ENCODE data around the gene MIEF1.

MIEF1 gene

DNA sequence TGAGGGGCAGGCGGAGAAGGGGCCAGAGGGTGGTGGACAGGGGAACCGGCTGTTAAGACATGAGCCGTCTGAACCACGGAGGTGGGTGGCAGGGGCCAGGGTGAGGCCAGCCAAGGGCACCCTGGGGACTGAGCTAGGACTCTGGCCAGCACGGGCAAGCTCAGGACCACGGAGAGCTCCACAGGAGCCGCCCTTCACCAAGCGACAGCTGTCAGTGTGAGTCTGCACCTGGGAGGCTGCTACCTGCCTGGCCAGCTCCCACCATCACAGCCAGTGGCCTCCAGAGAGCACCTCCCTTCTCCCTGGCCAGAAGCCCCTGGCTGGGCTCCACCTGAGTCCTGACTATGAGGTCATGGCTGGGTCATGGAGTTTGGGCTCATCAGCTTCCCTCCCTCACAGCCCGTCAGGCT, 23.6 kb upstream of the MIEF1 start:
- Histone ChIP-seq H3K27me3 (ENCODE audit: control insufficient read depth in 2 of 2, insufficient read depth in 2 of 2, low read length in 2 of 2) (no peaks in the 10 kb centered on the region), H3K9me3 (ENCODE audit: control insufficient read depth in 2 of 2, low read length in 2 of 2) (no peaks in the 10 kb centered on the region), H3K27ac (ENCODE audit: low read depth in 2 of 2, low read length in 2 of 2) (no peak overlapping the region), H3K4me3 (ENCODE audit: low read length in 2 of 2) (no peak overlapping the region), H3K9ac (ENCODE audit: low read depth in 1 of 2, low read length in 2 of 2) (no peak overlapping the region), H3K4me1 (ENCODE audit: control insufficient read depth in 2 of 2, insufficient read depth in 2 of 2, low read length in 2 of 2) (peaks cover 12 to 16% of the 10 kb centered on the region in 2 donors), H3K36me3 (ENCODE audit: control insufficient read depth in 2 of 2, insufficient read depth in 2 of 2, low read length in 2 of 2) (peaks cover 3 to 4% of the 10 kb centered on the region in 2 donors)

DNA sequence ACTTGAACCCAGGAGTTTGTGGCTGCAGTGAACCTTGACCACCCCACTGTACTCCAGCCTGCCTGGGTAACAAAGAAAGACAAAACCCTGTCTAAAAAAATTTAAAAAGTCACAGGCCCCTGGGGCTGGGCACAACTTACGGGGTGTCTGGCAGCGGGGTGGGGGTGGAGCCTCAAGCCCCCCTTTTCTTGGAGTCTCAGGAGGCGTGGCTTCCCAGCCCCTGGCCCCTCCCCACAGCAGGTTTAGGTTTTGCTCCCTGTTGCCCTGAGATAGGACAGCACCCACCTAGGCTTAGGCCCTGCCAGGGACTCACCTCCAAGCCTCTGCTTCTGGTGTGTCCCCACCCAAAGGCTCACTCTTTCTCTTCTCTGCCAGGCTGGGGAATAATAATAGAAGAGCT, 22.8 kb upstream of the MIEF1 start:
- no peak overlapping the region for H3K4me3 ChIP-seq (ENCODE audit: low read length in 2 of 2)
- H3K27me3 ChIP-seq (ENCODE audit: control insufficient read depth in 2 of 2, insufficient read depth in 2 of 2, low read length in 2 of 2), result no peaks in the 10 kb centered on the region
- H3K9ac ChIP-seq (ENCODE audit: low read depth in 1 of 2, low read length in 2 of 2), result no peak overlapping the region
- peaks cover 7 to 10% of the 10 kb centered on the region in 2 donors for H3K4me1 ChIP-seq (ENCODE audit: control insufficient read depth in 2 of 2, insufficient read depth in 2 of 2, low read length in 2 of 2)
- H3K9me3 ChIP-seq (ENCODE audit: control insufficient read depth in 2 of 2, low read length in 2 of 2), result no peaks in the 10 kb centered on the region
- no peak overlapping the region for H3K27ac ChIP-seq (ENCODE audit: low read depth in 2 of 2, low read length in 2 of 2)
- H3K36me3 ChIP-seq (ENCODE audit: control insufficient read depth in 2 of 2, insufficient read depth in 2 of 2, low read length in 2 of 2), result peaks cover 3 to 4% of the 10 kb centered on the region in 2 donors

DNA sequence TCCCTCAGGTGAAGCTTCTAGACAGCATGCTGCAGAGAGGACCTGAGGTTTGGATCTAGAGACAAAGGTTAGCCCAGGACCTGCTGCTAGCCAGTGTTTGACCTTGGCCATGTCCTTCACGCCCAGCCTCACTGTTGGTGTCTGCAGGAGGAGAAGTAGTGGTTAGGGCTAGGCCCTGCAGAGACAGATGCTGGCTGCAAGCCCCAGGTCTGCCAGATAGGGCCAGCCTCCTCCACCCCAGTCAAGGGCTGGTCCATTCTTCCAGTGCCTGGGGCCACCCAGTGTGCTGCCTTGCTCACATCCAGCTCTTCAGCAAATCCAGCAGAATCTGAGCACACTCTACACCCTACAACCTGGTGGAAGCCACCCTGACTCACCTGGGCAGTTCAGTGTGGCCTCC, 21.5 kb upstream of the MIEF1 start:
- Histone ChIP-seq H3K9ac (ENCODE audit: low read depth in 1 of 2, low read length in 2 of 2) (no peak overlapping the region), H3K27me3 (ENCODE audit: control insufficient read depth in 2 of 2, insufficient read depth in 2 of 2, low read length in 2 of 2) (no peaks in the 10 kb centered on the region), H3K9me3 (ENCODE audit: control insufficient read depth in 2 of 2, low read length in 2 of 2) (no peaks in the 10 kb centered on the region), H3K36me3 (ENCODE audit: control insufficient read depth in 2 of 2, insufficient read depth in 2 of 2, low read length in 2 of 2) (peaks cover 3 to 4% of the 10 kb centered on the region in 2 donors), H3K27ac (ENCODE audit: low read depth in 2 of 2, low read length in 2 of 2) (no peak overlapping the region), H3K4me1 (ENCODE audit: control insufficient read depth in 2 of 2, insufficient read depth in 2 of 2, low read length in 2 of 2) (no peaks in the 10 kb centered on the region), H3K4me3 (ENCODE audit: low read length in 2 of 2) (no peak overlapping the region)

DNA sequence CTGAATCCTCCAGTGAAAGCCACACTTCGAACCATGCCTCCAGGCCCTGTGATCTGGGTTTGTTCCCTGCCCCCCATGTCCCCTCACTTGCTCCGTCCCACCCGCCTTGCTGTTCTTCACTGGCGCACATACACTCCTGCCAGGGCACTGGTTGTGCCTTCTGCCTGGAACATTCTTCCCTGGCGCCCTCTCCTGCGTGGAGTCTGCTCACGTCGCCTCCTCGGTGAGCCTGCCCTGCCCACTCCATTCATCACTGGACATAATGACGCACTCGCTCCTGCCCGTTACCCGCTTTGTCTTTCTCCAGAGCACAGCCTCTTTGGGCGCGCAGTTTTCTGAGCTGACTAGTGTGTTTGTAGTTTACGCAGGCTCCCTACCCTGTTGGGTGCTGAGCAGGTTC, 21.0 kb upstream of the MIEF1 start:
- H3K4me3 ChIP-seq (ENCODE audit: low read length in 2 of 2), result no peak overlapping the region
- no peak overlapping the region for H3K9ac ChIP-seq (ENCODE audit: low read depth in 1 of 2, low read length in 2 of 2)
- H3K27ac ChIP-seq (ENCODE audit: low read depth in 2 of 2, low read length in 2 of 2), result no peak overlapping the region
- no peaks in the 10 kb centered on the region for H3K4me1 ChIP-seq (ENCODE audit: control insufficient read depth in 2 of 2, insufficient read depth in 2 of 2, low read length in 2 of 2)
- no peaks in the 10 kb centered on the region for H3K27me3 ChIP-seq (ENCODE audit: control insufficient read depth in 2 of 2, insufficient read depth in 2 of 2, low read length in 2 of 2)
- H3K36me3 ChIP-seq (ENCODE audit: control insufficient read depth in 2 of 2, insufficient read depth in 2 of 2, low read length in 2 of 2), result peaks cover 3 to 4% of the 10 kb centered on the region in 2 donors
- no peaks in the 10 kb centered on the region for H3K9me3 ChIP-seq (ENCODE audit: control insufficient read depth in 2 of 2, low read length in 2 of 2)

DNA sequence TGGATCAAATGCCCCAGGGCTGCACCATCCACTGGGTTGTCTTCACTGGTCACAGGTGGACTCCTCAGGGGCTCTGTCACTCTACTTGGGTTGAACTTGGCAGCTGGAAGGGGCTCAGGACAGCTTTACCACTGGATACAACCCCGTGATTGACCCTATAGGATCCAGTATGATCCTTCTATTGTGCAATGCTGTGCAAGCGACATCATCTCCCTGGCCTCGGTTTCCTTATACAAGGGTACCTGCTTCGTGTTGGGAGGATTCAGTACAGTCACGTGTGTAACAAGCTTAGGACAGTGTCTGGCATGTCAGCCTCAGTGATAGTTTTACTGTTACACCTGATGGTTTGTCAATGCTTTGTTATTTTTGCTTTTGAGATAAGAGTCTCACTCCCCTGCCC, 20.5 kb upstream of the MIEF1 start:
- H3K27ac ChIP-seq (ENCODE audit: low read depth in 2 of 2, low read length in 2 of 2), result no peak overlapping the region
- no peak overlapping the region for H3K4me3 ChIP-seq (ENCODE audit: low read length in 2 of 2)
- no peaks in the 10 kb centered on the region for H3K9me3 ChIP-seq (ENCODE audit: control insufficient read depth in 2 of 2, low read length in 2 of 2)
- no peaks in the 10 kb centered on the region for H3K4me1 ChIP-seq (ENCODE audit: control insufficient read depth in 2 of 2, insufficient read depth in 2 of 2, low read length in 2 of 2)
- peaks cover 3% of the 10 kb centered on the region in 2 donors for H3K36me3 ChIP-seq (ENCODE audit: control insufficient read depth in 2 of 2, insufficient read depth in 2 of 2, low read length in 2 of 2)
- no peak overlapping the region for H3K9ac ChIP-seq (ENCODE audit: low read depth in 1 of 2, low read length in 2 of 2)
- H3K27me3 ChIP-seq (ENCODE audit: control insufficient read depth in 2 of 2, insufficient read depth in 2 of 2, low read length in 2 of 2), result no peaks in the 10 kb centered on the region

DNA sequence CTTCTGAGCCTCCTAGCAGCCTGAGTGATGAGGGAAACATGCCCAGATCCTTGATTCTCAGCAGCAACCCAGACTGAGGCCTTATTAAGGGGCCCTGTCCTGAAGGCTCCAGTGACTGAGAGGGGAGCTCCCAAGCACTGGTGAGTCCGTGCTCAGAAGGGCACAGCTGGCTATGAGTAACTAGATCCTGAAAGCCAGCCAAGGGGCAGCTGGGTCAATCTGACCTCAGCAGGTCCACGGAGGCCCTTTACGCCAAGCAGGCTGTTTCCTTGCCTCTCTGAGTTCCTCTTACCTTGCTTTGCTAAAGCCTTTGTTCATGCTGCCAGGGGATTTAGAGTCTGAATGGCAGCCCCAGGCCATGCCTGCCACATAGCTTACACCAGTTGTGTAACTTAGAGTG, 19.3 kb upstream of the MIEF1 start:
- Histone ChIP-seq H3K4me3 (ENCODE audit: low read length in 2 of 2) (no peak overlapping the region), H3K9ac (ENCODE audit: low read depth in 1 of 2, low read length in 2 of 2) (no peak overlapping the region), H3K9me3 (ENCODE audit: control insufficient read depth in 2 of 2, low read length in 2 of 2) (no peaks in the 10 kb centered on the region), H3K36me3 (ENCODE audit: control insufficient read depth in 2 of 2, insufficient read depth in 2 of 2, low read length in 2 of 2) (peaks cover 0 to under 1% of the 10 kb centered on the region in 2 donors), H3K4me1 (ENCODE audit: control insufficient read depth in 2 of 2, insufficient read depth in 2 of 2, low read length in 2 of 2) (no peaks in the 10 kb centered on the region), H3K27ac (ENCODE audit: low read depth in 2 of 2, low read length in 2 of 2) (no peak overlapping the region), H3K27me3 (ENCODE audit: control insufficient read depth in 2 of 2, insufficient read depth in 2 of 2, low read length in 2 of 2) (no peaks in the 10 kb centered on the region)

DNA sequence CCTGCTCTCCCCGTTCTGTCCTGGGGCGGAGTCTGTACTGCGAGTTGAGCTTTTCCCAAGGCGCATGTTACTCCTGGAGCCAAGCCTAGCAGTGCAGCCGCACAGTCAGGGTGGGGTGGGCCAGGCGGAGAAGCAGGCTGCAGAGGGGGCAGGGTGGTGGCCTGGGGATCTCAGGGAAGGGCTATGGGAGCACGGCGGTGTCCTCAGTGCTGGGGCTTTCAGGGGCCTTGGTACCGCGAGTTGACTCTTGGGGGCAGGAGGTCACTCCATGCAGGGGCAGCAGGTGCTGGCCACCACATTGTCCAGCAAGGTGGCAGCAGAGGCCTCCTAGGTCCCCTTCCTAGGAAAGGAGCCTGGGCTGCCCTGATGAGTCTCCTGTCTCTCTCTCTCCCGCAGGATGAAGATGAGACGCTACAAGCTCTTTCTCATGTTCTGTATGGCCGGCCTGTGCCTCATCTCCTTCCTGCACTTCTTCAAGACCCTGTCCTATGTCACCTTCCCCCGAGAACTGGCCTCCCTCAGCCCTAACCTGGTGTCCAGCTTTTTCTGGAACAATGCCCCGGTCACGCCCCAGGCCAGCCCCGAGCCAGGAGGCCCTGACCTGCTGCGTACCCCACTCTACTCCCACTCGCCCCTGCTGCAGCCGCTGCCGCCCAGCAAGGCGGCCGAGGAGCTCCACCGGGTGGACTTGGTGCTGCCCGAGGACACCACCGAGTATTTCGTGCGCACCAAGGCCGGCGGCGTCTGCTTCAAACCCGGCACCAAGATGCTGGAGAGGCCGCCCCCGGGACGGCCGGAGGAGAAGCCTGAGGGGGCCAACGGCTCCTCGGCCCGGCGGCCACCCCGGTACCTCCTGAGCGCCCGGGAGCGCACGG, 14.9 kb upstream of the MIEF1 start:
- no peak overlapping the region for H3K4me3 ChIP-seq (ENCODE audit: low read length in 2 of 2)
- H3K27me3 ChIP-seq (ENCODE audit: control insufficient read depth in 2 of 2, insufficient read depth in 2 of 2, low read length in 2 of 2), result no peaks in the 10 kb centered on the region
- H3K9ac ChIP-seq (ENCODE audit: low read depth in 1 of 2, low read length in 2 of 2), result no peak overlapping the region
- peaks cover 10 to 11% of the 10 kb centered on the region in 2 donors for H3K4me1 ChIP-seq (ENCODE audit: control insufficient read depth in 2 of 2, insufficient read depth in 2 of 2, low read length in 2 of 2)
- no peaks in the 10 kb centered on the region for H3K36me3 ChIP-seq (ENCODE audit: control insufficient read depth in 2 of 2, insufficient read depth in 2 of 2, low read length in 2 of 2)
- H3K27ac ChIP-seq (ENCODE audit: low read depth in 2 of 2, low read length in 2 of 2), result no peak overlapping the region
- no peaks in the 10 kb centered on the region for H3K9me3 ChIP-seq (ENCODE audit: control insufficient read depth in 2 of 2, low read length in 2 of 2)

DNA sequence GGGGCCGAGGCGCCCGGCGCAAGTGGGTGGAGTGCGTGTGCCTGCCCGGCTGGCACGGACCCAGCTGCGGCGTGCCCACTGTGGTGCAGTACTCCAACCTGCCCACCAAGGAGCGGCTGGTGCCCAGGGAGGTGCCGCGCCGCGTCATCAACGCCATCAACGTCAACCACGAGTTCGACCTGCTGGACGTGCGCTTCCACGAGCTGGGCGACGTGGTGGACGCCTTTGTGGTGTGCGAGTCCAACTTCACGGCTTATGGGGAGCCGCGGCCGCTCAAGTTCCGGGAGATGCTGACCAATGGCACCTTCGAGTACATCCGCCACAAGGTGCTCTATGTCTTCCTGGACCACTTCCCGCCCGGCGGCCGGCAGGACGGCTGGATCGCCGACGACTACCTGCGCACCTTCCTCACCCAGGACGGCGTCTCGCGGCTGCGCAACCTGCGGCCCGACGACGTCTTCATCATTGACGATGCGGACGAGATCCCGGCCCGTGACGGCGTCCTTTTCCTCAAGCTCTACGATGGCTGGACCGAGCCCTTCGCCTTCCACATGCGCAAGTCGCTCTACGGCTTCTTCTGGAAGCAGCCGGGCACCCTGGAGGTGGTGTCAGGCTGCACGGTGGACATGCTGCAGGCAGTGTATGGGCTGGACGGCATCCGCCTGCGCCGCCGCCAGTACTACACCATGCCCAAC, 14.1 kb upstream of the MIEF1 start:
- H3K36me3 ChIP-seq (ENCODE audit: control insufficient read depth in 2 of 2, insufficient read depth in 2 of 2, low read length in 2 of 2), result no peaks in the 10 kb centered on the region
- H3K9ac ChIP-seq (ENCODE audit: low read depth in 1 of 2, low read length in 2 of 2), result no peak overlapping the region
- no peaks in the 10 kb centered on the region for H3K9me3 ChIP-seq (ENCODE audit: control insufficient read depth in 2 of 2, low read length in 2 of 2)
- no peak overlapping the region for H3K27ac ChIP-seq (ENCODE audit: low read depth in 2 of 2, low read length in 2 of 2)
- H3K27me3 ChIP-seq (ENCODE audit: control insufficient read depth in 2 of 2, insufficient read depth in 2 of 2, low read length in 2 of 2), result no peaks in the 10 kb centered on the region
- H3K4me1 ChIP-seq (ENCODE audit: control insufficient read depth in 2 of 2, insufficient read depth in 2 of 2, low read length in 2 of 2), result peaks cover 10 to 11% of the 10 kb centered on the region in 2 donors
- no peak overlapping the region for H3K4me3 ChIP-seq (ENCODE audit: low read length in 2 of 2)

DNA sequence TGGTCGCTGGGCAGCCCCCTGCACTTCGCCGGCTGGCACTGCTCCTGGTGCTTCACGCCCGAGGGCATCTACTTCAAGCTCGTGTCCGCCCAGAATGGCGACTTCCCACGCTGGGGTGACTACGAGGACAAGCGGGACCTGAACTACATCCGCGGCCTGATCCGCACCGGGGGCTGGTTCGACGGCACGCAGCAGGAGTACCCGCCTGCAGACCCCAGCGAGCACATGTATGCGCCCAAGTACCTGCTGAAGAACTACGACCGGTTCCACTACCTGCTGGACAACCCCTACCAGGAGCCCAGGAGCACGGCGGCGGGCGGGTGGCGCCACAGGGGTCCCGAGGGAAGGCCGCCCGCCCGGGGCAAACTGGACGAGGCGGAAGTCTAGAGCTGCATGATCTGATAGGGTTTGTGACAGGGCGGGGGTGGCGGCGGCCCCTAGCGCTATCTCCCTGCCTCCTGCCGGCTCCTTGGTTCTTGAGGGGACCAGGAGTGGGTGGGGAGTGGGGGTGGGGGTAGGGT, 13.5 kb upstream of the MIEF1 start:
- Histone ChIP-seq H3K4me3 (ENCODE audit: low read length in 2 of 2) (no peak overlapping the region), H3K9me3 (ENCODE audit: control insufficient read depth in 2 of 2, low read length in 2 of 2) (no peaks in the 10 kb centered on the region), H3K27ac (ENCODE audit: low read depth in 2 of 2, low read length in 2 of 2) (no peak overlapping the region), H3K4me1 (ENCODE audit: control insufficient read depth in 2 of 2, insufficient read depth in 2 of 2, low read length in 2 of 2) (peaks cover 10 to 11% of the 10 kb centered on the region in 2 donors), H3K9ac (ENCODE audit: low read depth in 1 of 2, low read length in 2 of 2) (no peak overlapping the region), H3K36me3 (ENCODE audit: control insufficient read depth in 2 of 2, insufficient read depth in 2 of 2, low read length in 2 of 2) (no peaks in the 10 kb centered on the region), H3K27me3 (ENCODE audit: control insufficient read depth in 2 of 2, insufficient read depth in 2 of 2, low read length in 2 of 2) (no peaks in the 10 kb centered on the region)

Measured in mucosa of rectum (tissue), 2 donors.